Neuronal stem cell (in vitro differentiated cells): ENCODE data around the gene RAB40C.
A peak's percentile ranks its signal among the peaks of the same experiment; 100 is the strongest.

Source experiments
- DNase-seq: peaks from one replicate; pipeline ENCODE4 v3.0.0-alpha.2; 2013; ENCODE audit warnings: low spot score
- H2AFZ ChIP-seq: one replicate; pipeline ENCODE4 v1.6.1; 2013; ENCODE audit warnings: mild to moderate bottlenecking, low read length, inconsistent platforms
- H2AK5ac ChIP-seq: 2 replicates; pipeline ENCODE4 v1.6.1; 2013; ENCODE audit warnings: low read depth, mild to moderate bottlenecking, inconsistent platforms, low read length, moderate library complexity, mixed read lengths
- H2BK120ac ChIP-seq: 2 replicates; pipeline ENCODE4 v1.6.1; 2013; ENCODE audit warnings: low read depth, mild to moderate bottlenecking, inconsistent platforms, low read length, moderate library complexity, mixed read lengths
- H2BK12ac ChIP-seq: one replicate; pipeline ENCODE4 v1.6.1; 2013; ENCODE audit warnings: low read length, inconsistent platforms
- H2BK15ac ChIP-seq: 2 replicates; pipeline ENCODE4 v1.6.1; 2013; ENCODE audit warnings: mild to moderate bottlenecking, low read length, inconsistent platforms, mixed read lengths
- H2BK5ac ChIP-seq: one replicate; pipeline ENCODE4 v1.6.1; 2013; ENCODE audit warnings: inconsistent platforms, mild to moderate bottlenecking, low read length, moderate library complexity
- H3K14ac ChIP-seq: one replicate; pipeline ENCODE4 v1.6.1; 2013; ENCODE audit warnings: low read length, inconsistent platforms
- H3K18ac ChIP-seq: 2 replicates; pipeline ENCODE4 v1.6.1; 2013; ENCODE audit warnings: low read length, inconsistent platforms
- H3K23ac ChIP-seq: 2 replicates; pipeline ENCODE4 v1.6.1; 2013; ENCODE audit warnings: low read depth, mild to moderate bottlenecking, mixed read lengths, low read length, inconsistent platforms; ENCODE audit not compliant: poor library complexity
- H3K27ac ChIP-seq: replicated peaks from 3 replicates; pipeline ENCODE4 v1.5.1; 2013; ENCODE audit warnings: low read length, inconsistent platforms
- H3K27me3 ChIP-seq, 3 experiments: 2 replicates each; pipeline ENCODE4 v1.6.1; 2013; ENCODE audit warnings: low read length in 3 of 3, mild to moderate bottlenecking in 2 of 3, inconsistent platforms in 1 of 3, low read depth in 1 of 3, mixed read lengths in 1 of 3, moderate library complexity in 1 of 3; ENCODE audit not compliant: control insufficient read depth in 3 of 3, insufficient read depth in 3 of 3
- H3K36me3 ChIP-seq, 2 donors: replicated peaks in 1 of 2; 2 replicates each; pipeline ENCODE4 v1.6.1; 2013; ENCODE audit warnings: low read length in 2 of 2; ENCODE audit not compliant: control insufficient read depth in 2 of 2, insufficient read depth in 2 of 2
- H3K4ac ChIP-seq: 2 replicates; pipeline ENCODE4 v1.6.1; 2013; ENCODE audit warnings: inconsistent platforms, mild to moderate bottlenecking, low read length, moderate library complexity
- H3K4me1 ChIP-seq, 2 donors: 1 replicate in 1 of 2; 2 replicates in 1 of 2; pipeline ENCODE4 v1.6.1; 2013; ENCODE audit warnings: low read length in 2 of 2, low read depth in 1 of 2; ENCODE audit not compliant: control insufficient read depth in 2 of 2, insufficient read depth in 1 of 2
- H3K4me2 ChIP-seq: one replicate; pipeline ENCODE4 v1.6.1; 2013; ENCODE audit warnings: mild to moderate bottlenecking, low read length, inconsistent platforms; ENCODE audit not compliant: insufficient read depth, poor library complexity, severe bottlenecking
- H3K4me3 ChIP-seq, 2 donors: 2 replicates each; pipeline ENCODE4 v1.5.1; 2013; ENCODE audit warnings: low read length in 2 of 2, mild to moderate bottlenecking in 2 of 2, inconsistent platforms in 1 of 2, moderate library complexity in 1 of 2
- H3K79me1 ChIP-seq: one replicate; pipeline ENCODE4 v1.6.1; 2013; ENCODE audit warnings: low read depth, mild to moderate bottlenecking, inconsistent platforms, low read length, moderate library complexity
- H3K9ac ChIP-seq: one replicate; pipeline ENCODE4 v1.6.1; 2013; ENCODE audit warnings: mild to moderate bottlenecking, low read depth, low read length, inconsistent platforms; ENCODE audit not compliant: poor library complexity
- H3K9me3 ChIP-seq, 2 donors: replicated peaks in 1 of 2; 2 replicates each; pipeline versions ENCODE3 to v1.6.1; 2013; ENCODE audit warnings: low read length in 2 of 2, mild to moderate bottlenecking in 2 of 2, inconsistent platforms in 1 of 2, low read depth in 1 of 2, mixed read lengths in 1 of 2, moderate library complexity in 1 of 2; ENCODE audit not compliant: control insufficient read depth in 2 of 2, insufficient read depth in 1 of 2
- H4K8ac ChIP-seq: one replicate; pipeline ENCODE4 v1.6.1; 2013; ENCODE audit warnings: low read depth, mild to moderate bottlenecking, inconsistent platforms, low read length, moderate library complexity
- H4K91ac ChIP-seq: one replicate; pipeline ENCODE4 v1.6.1; 2013; ENCODE audit warnings: low read length, low read depth, mild to moderate bottlenecking, inconsistent platforms; ENCODE audit not compliant: poor library complexity
- WGBS, 2 donors: extraction: QIAGEN DNeasy Blood & Tissue Kit; methylation state at CpG; one replicate each; pipeline ENCODE4 v1.1.7; 2013; ENCODE audit warnings: missing lambda C conversion rate in 2 of 2, mixed read lengths in 1 of 2; ENCODE audit not compliant: insufficient read length in 2 of 2, insufficient replicate concordance in 1 of 2; ENCODE audit errors: extremely low coverage in 2 of 2; 5-methylcytosine and 5-hydroxymethylcytosine counted together

The RAB40C gene

DNA sequence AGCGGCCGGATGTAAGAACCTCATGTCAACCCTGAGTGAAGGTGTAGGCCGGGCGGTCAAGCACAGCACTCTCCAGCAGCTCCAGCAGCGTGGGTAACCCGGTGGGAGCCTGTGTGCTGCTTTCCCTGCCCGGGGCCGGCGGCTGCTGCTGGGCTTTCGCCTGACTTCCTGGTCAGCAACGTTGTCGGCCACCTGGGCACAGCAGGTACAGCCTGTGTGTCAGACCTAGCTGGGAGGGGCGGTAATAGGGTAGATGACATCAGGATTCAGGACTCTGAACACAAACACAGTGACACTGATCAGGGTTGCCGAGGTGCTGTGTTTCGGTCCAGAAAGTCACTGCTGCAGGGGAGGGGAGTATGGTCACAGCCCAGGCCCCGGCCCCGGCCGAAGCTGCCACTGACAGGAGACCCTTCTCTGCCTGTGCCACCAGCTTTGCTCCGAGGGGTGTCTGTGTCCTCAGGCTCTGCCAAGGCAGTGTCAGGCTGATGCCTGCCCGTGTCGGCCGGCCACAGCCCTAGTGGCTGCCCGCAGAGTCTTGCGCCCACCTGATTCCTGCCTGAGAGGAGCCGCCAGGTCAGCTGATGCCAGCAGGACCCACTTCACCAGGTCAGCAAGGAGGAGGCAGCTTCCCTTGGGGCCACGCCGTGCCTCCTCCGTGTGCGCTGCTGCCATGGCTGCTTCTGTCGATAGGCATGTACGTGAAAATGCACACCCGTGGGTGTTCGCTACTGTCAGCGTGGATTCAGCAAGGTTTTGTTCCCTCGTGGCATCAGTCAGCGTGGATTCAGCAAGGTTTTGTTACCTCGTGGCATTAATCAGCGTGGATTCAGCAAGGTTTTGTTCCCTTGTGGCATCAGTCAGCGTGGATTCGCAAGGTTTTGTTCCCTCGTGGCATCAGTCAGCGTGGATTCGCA, 9.2 kb downstream of the RAB40C start:
- Histone ChIP-seq H3K27ac (no peak overlapping the region), H3K23ac (peak overlapping the region; percentile 62), H3K18ac (no peak overlapping the region), H3K4ac (no peak overlapping the region), H3K4me2 (no peak overlapping the region), H3K27me3 (no peaks in the 10 kb centered on the region), H3K9ac (no peak overlapping the region), H3K79me1 (peaks cover 9% of the 10 kb centered on the region), H2BK5ac (no peak overlapping the region), H3K9me3 (peaks cover 5 to 6% of the 10 kb centered on the region in 2 donors), H2BK120ac (no peak overlapping the region), H2AK5ac (no peak overlapping the region), H4K8ac (peak overlapping the region; percentile 32), H4K91ac (no peak overlapping the region), H2BK12ac (no peak overlapping the region), H3K36me3 (peaks cover 4 to 47% of the 10 kb centered on the region in 2 donors), H2AFZ (no peak overlapping the region), H2BK15ac (no peak overlapping the region), H3K4me3 (no peak overlapping the region), H3K14ac (no peak overlapping the region), H3K4me1 (no peaks in the 10 kb centered on the region)
- DNase-seq = no peak
- WGBS, 2 donors = no CpG with 5 or more reads among the region's 43 CpGs

DNA sequence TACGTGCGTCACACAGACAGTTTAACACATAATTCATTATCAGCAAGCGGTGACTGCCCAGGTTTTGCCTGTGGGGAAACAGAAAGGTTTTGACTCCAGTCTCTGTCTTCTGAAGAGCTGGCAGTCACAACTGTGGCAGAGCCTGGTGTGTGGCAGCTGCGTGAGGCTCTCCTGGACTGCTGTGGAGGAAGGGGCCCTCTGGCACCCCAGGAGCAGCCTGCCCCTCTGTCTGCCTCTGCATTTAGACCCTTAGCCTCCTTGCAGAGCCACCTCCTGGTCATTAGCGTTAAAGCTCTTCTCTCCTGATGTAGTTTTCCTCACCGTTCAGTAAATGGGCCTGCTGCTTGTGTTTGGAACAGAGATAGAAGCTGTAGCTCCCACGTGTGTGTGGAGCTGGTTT, 10.9 kb downstream of the RAB40C start:
- Histone ChIP-seq H2BK12ac (no peak overlapping the region), H3K79me1 (peaks cover 12% of the 10 kb centered on the region), H3K23ac (no peak overlapping the region), H2BK5ac (no peak overlapping the region), H2AK5ac (no peak overlapping the region), H3K18ac (no peak overlapping the region), H2AFZ (no peak overlapping the region), H3K36me3 (peaks cover 6 to 39% of the 10 kb centered on the region in 2 donors), H2BK120ac (no peak overlapping the region), H4K8ac (no peak overlapping the region), H3K4ac (no peak overlapping the region), H3K4me1 (no peaks in the 10 kb centered on the region), H3K27me3 (no peaks in the 10 kb centered on the region), H3K4me3 (no peak overlapping the region), H3K9me3 (peaks cover 15 to 22% of the 10 kb centered on the region in 2 donors), H3K14ac (no peak overlapping the region), H3K9ac (no peak overlapping the region), H3K4me2 (no peak overlapping the region), H2BK15ac (no peak overlapping the region), H4K91ac (no peak overlapping the region), H3K27ac (no peak overlapping the region)
- no CpG with 5 or more reads among the region's 7 CpGs for WGBS, 2 donors
- no peak for DNase-seq

GRCh38 chr16:603933-604332, 14.1 kb downstream of the RAB40C start:
- Histone ChIP-seq H3K79me1 (peaks cover 12% of the 10 kb centered on the region), H3K14ac (no peak overlapping the region), H3K4me3 (no peak overlapping the region), H3K23ac (no peak overlapping the region), H3K9me3 (peaks cover 15 to 27% of the 10 kb centered on the region in 2 donors), H2BK120ac (no peak overlapping the region), H3K18ac (no peak overlapping the region), H3K4ac (no peak overlapping the region), H3K36me3 (peaks cover 6 to 15% of the 10 kb centered on the region in 2 donors), H3K4me2 (no peak overlapping the region), H4K8ac (no peak overlapping the region), H3K9ac (no peak overlapping the region), H2AFZ (no peak overlapping the region), H3K4me1 (no peaks in the 10 kb centered on the region), H2BK5ac (no peak overlapping the region), H3K27ac (no peak overlapping the region), H2AK5ac (no peak overlapping the region), H2BK12ac (no peak overlapping the region), H3K27me3 (no peaks in the 10 kb centered on the region), H2BK15ac (no peak overlapping the region), H4K91ac (no peak overlapping the region)
- no CpG with 5 or more reads among the region's 5 CpGs for WGBS, 2 donors
- no peak for DNase-seq

- Histone ChIP-seq H2BK5ac (no peak overlapping the region), H3K9ac (no peak overlapping the region), H3K4me1 (no peaks in the 10 kb centered on the region), H3K18ac (no peak overlapping the region), H3K27ac (no peak overlapping the region), H3K27me3 (no peaks in the 10 kb centered on the region), H3K4me2 (no peak overlapping the region), H3K36me3 (peaks cover 0 to 2% of the 10 kb centered on the region in 2 donors), H3K23ac (peak overlapping the region; percentile 77), H3K79me1 (peaks cover 10% of the 10 kb centered on the region), H2BK15ac (no peak overlapping the region), H2BK12ac (no peak overlapping the region), H2AFZ (no peak overlapping the region), H3K4me3 (peak overlapping the region in 1 of 2 donors; percentile 11), H3K9me3 (peaks cover 11 to 24% of the 10 kb centered on the region in 2 donors), H2AK5ac (no peak overlapping the region), H4K8ac (no peak overlapping the region), H2BK120ac (no peak overlapping the region), H3K4ac (no peak overlapping the region), H3K14ac (no peak overlapping the region), H4K91ac (no peak overlapping the region)
- no peak for DNase-seq
- no CpG with 5 or more reads among the region's 22 CpGs for WGBS, 2 donors
Measured at GRCh38 chr16:606656-607307, 16.9 kb downstream of the RAB40C start.
